IPS-20b (cell line): ENCODE data around the gene PPARA.
"Not testable (repeated sequence)": the region's sequence is repeated elsewhere in the genome, so short reads cannot be mapped to it uniquely, and the experiment has no call there.

Experiments
- H3K27ac ChIP-seq: one replicate; pipeline ENCODE4 v1.5.1; 2013; ENCODE audit warnings: low read length
- H3K27me3 ChIP-seq: 2 replicates; pipeline ENCODE4 v1.6.1; 2013; ENCODE audit warnings: mild to moderate bottlenecking, low read length, inconsistent platforms; ENCODE audit not compliant: insufficient read depth
- H3K36me3 ChIP-seq: 2 replicates; pipeline ENCODE4 v1.6.1; 2013; ENCODE audit warnings: low read depth, mild to moderate bottlenecking, inconsistent platforms, low read length, moderate library complexity; ENCODE audit not compliant: insufficient read depth
- H3K4me1 ChIP-seq: 2 replicates; pipeline ENCODE4 v1.6.1; 2013; ENCODE audit warnings: mild to moderate bottlenecking, control low read depth, inconsistent platforms, low read length, moderate library complexity; ENCODE audit not compliant: insufficient read depth
- H3K4me3 ChIP-seq: 2 replicates; pipeline ENCODE4 v1.5.1; 2013; ENCODE audit warnings: mild to moderate bottlenecking, low read length, inconsistent platforms
- H3K9ac ChIP-seq: 2 replicates; pipeline ENCODE4 v1.6.1; 2013; ENCODE audit warnings: low read depth, mild to moderate bottlenecking, inconsistent platforms, low read length, moderate library complexity
- H3K9me3 ChIP-seq: 2 replicates; pipeline ENCODE4 v1.6.1; 2013; ENCODE audit warnings: mild to moderate bottlenecking, low read depth, low read length, inconsistent platforms; ENCODE audit not compliant: insufficient read depth

The PPARA gene

DNA sequence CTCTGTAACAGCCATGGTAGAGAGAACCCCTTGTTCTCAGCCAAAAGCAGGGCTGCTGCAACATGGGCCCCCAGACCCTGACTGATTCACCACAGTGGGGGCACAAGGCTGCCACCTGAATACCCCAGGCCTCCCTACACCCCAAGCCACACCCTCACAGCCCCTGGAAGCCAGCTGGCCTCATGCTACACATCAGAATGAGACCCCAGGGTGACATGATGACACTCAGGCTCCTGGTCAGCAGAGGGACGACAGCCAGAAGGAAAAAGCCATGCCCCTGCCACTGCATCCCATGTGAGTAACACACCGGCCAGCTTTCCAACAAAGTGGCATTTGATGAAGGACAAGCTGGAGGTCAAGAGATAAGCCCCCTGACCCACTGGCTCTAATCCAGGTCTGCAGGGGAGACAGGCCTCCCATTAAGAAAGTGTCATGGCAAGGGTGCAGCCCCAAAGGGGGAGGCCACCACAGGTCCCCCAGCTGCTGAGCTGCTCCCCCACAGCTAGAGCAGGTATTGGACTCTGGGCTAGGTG lies 97.2 kb downstream of the PPARA start:
- Histone ChIP-seq H3K4me1 (no peaks in the 10 kb centered on the region), H3K27ac (no peak overlapping the region), H3K27me3 (peaks cover 14% of the 10 kb centered on the region)

GRCh38 chr22:46250035-46250782 lies 99.9 kb downstream of the PPARA start, which contains the start of gene CDPF1:
Gene CDPF1 (minus strand): TSS chr22:46250293. CDS start chr22:46248284, 2,009 bp downstream.
- no peaks in the 10 kb centered on the region for H3K36me3 ChIP-seq
- no peaks in the 10 kb centered on the region for H3K4me1 ChIP-seq
- no peak within 1 kb of the TSS for H3K27ac ChIP-seq
- H3K4me3 ChIP-seq = peak within 1 kb of the TSS; percentile 78
- H3K9me3 ChIP-seq = no peaks in the 10 kb centered on the region
- H3K27me3 ChIP-seq = peaks cover 14% of the 10 kb centered on the region
- H3K9ac ChIP-seq = peak within 1 kb of the TSS; percentile 69; the same call in 1 of the 2 replicates

More for the DNA sequence above, 97.2 kb downstream of the PPARA start:
- Histone ChIP-seq H3K4me3 (no peak overlapping the region), H3K9ac (no peak overlapping the region), H3K9me3 (no peaks in the 10 kb centered on the region), H3K36me3 (peaks cover 12% of the 10 kb centered on the region; the same call in 1 of the 2 replicates)

DNA sequence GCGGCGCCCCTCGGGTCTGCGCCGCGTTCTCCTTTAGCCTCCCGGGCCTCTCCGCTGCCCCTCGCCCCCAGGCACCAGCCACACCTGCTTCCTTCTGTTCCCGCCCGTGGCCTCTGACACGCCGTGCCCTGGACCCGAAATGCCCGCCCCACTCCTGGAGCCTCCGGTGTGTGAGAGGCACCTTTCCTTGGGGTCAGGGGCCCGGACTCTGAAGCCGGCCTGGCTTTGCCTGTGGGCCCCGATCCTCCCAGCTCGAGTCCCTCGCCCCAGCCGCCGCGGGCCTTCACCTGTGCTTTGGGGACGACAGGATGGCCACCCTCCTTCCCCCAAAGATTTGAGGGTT lies 100.4 kb downstream of the PPARA start:
- peaks cover 14% of the 10 kb centered on the region for H3K27me3 ChIP-seq
- no peak overlapping the region for H3K27ac ChIP-seq
- peak overlapping the region; percentile 78 for H3K4me3 ChIP-seq
- H3K4me1 ChIP-seq = no peaks in the 10 kb centered on the region
- no peaks in the 10 kb centered on the region for H3K36me3 ChIP-seq
- H3K9ac ChIP-seq = peak overlapping the region; percentile 66; the same call in 1 of the 2 replicates
- no peaks in the 10 kb centered on the region for H3K9me3 ChIP-seq

DNA sequence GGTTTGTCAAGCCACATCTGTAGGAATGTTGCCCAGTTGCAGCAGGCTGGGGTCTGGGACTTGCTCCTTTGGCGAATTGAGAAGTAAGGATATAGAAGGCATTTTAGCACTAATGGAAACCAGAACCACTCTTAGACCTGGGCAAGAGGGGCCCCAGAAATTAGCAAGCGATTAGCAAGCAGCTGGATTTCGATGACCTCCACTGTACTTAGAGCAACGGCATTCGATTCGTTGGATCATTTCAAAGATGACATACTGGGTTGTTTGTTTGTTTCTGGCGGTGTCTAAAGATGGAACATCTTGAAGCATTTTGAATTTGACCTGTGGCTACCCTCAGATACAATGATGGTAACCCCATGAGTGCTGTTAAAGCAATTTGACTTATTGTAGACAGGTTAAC lies 100.9 kb downstream of the PPARA start:
- Histone ChIP-seq H3K9ac (peak overlapping the region; percentile 66; the same call in 1 of the 2 replicates), H3K4me3 (peak overlapping the region; percentile 78; the same call in 1 of the 2 replicates), H3K4me1 (no peaks in the 10 kb centered on the region), H3K36me3 (no peaks in the 10 kb centered on the region), H3K27ac (no peak overlapping the region), H3K9me3 (no peaks in the 10 kb centered on the region), H3K27me3 (peaks cover 14% of the 10 kb centered on the region)

DNA sequence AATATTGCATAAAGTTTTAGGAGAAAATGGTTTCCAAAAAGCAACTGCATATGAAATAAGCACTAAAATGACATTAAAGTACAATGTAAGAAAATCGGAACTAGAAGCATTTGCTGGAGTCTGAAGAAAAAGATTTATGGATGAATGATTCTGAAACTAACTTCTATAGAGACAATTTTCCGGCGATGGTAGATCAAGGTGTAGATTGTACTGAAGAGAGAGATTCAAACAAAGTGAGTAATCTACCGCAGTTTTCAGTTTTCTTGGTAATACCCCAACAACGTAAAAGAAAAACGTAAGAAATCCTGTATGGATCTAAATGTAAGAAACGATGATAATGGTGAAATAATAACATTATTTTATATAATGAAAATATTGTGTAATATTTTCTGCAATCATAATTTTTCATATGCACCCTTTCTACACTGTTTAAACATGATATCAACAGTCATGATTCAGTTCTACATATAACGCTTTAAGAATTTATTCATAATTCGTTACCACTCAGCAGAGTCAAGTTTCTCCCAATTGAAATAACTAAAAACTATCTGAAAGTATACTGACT lies 101.6 kb downstream of the PPARA start:
- Histone ChIP-seq H3K9me3 (no peaks in the 10 kb centered on the region), H3K27me3 (peaks cover 14% of the 10 kb centered on the region), H3K36me3 (no peaks in the 10 kb centered on the region), H3K4me3 (no peak overlapping the region), H3K9ac (no peak overlapping the region), H3K4me1 (no peaks in the 10 kb centered on the region), H3K27ac (no peak overlapping the region)

- Histone ChIP-seq H3K27me3 (peaks cover 44% of the 10 kb centered on the region), H3K9me3 (no peaks in the 10 kb centered on the region), H3K27ac (no peak overlapping the region), H3K9ac (no peak overlapping the region), H3K36me3 (no peaks in the 10 kb centered on the region), H3K4me1 (no peaks in the 10 kb centered on the region), H3K4me3 (no peak overlapping the region)
These were observed 106.1 kb downstream of the PPARA start for GRCh38 chr22:46256358-46256958.

GRCh38 chr22:46259374-46259773 lies 109.0 kb downstream of the PPARA start:
- Histone ChIP-seq H3K4me3 (no peak overlapping the region), H3K27ac (no peak overlapping the region), H3K4me1 (no peaks in the 10 kb centered on the region), H3K36me3 (no peaks in the 10 kb centered on the region), H3K27me3 (peaks cover 68% of the 10 kb centered on the region), H3K9me3 (no peaks in the 10 kb centered on the region; the same call in 1 of the 2 replicates), H3K9ac (no peak overlapping the region)

DNA sequence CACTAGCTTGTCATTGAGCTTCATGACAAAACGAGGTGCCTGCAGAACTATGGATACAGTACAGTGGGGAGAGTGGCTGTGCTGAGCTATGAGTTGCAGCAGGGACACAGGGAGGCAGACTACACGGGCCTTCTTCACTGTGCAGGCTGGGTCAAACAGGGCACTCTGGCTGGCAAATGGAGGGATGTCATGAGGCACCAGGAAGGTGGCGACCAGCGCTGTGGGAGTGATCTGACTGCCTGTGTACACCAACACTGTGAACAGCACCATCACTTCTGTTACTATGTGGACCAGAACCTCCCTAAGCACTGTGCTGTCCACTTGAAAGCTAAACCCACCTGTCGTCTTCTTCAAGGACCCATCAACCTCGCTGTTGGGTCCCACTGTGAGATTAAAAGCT lies 109.7 kb downstream of the PPARA start:
- Histone ChIP-seq H3K4me1 (no peaks in the 10 kb centered on the region), H3K9me3 (no peaks in the 10 kb centered on the region; the same call in 1 of the 2 replicates), H3K27ac (no peak overlapping the region), H3K4me3 (no peak overlapping the region), H3K9ac (no peak overlapping the region), H3K27me3 (peaks cover 71% of the 10 kb centered on the region), H3K36me3 (no peaks in the 10 kb centered on the region)

DNA sequence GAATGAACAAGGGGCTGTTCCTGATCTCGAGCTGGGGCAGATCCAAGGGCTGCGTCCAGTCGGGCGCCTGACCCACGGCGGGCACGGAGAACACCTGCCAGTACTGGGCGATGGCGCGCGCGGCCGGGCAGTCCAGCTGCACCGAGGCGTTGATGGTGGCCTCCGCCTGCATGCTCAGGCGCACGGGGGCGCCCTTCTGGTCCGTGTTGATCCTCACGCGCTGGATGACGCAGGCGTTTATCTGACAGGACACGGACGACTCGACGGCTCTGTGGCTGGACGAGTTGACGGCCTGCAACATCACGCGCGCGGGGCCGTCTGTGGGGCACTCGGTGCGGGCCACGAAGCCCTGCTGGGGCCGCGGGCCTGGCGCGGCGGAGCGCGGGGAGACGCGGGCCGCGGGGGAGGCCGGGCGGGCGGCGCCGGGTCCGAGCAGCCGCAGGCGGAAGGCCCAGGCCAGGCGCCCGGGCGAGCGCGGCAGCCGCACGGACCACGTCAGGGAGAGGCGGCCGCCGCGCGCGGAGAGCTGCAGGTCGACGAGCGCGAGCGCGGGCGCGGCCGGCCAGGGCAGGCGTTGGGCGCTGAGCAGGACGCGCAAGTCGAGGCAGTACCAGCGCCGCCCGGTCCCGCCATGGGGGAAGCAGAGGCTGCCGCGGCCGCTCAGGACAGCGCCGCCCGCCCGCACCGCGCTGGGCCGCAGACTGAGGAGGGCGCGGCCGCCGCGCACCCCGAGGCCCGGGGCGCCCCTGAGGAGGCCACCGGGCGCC lies 112.3 kb downstream of the PPARA start:
- Histone ChIP-seq H3K9me3 (peaks cover 6% of the 10 kb centered on the region), H3K36me3 (no peaks in the 10 kb centered on the region), H3K27me3 (peaks cover 91% of the 10 kb centered on the region), H3K4me1 (no peaks in the 10 kb centered on the region; the same call in 1 of the 2 replicates), H3K9ac (no peak overlapping the region), H3K4me3 (no peak overlapping the region; the same call in 1 of the 2 replicates), H3K27ac (no peak overlapping the region)

DNA sequence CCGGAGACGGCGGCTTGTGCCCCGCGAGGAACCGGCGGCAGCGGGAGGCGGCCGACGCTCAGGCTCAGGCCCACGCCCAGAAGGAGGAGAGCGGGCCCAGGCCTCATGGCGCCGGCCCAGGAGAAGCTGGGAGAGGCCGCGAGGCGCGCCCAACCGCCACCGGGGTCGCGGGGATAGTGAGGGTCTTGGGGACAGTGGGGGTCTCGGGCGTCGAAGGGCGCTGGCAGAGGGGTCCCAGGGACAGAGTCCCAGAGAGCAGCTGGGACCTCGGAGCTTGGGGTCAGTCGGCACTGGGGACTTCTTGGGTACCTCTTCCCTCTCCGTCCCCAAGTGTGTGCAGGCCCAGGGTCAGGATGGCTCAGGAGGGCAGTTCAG lies 112.9 kb downstream of the PPARA start, which contains the start of gene PKDREJ:
Gene PKDREJ (minus strand): TSS at position 128 of the 375 bp plus-strand sequence. CDS start 21 bp downstream, at position 107.
- H3K9me3 ChIP-seq = peaks cover 6% of the 10 kb centered on the region
- H3K9ac ChIP-seq = no peak within 1 kb of the TSS
- no peak within 1 kb of the TSS for H3K27ac ChIP-seq
- H3K4me1 ChIP-seq = no peaks in the 10 kb centered on the region; the same call in 1 of the 2 replicates
- no peak within 1 kb of the TSS; the same call in 1 of the 2 replicates for H3K4me3 ChIP-seq
- H3K36me3 ChIP-seq = no peaks in the 10 kb centered on the region
- H3K27me3 ChIP-seq = peaks cover 85% of the 10 kb centered on the region

GRCh38 chr22:46264520-46264919 lies 114.2 kb downstream of the PPARA start:
- not testable (repeated sequence) for H3K9me3 ChIP-seq, H3K4me3 ChIP-seq, H3K9ac ChIP-seq, H3K4me1 ChIP-seq, H3K36me3 ChIP-seq, H3K27ac ChIP-seq
- peaks cover 72% of the 10 kb centered on the region for H3K27me3 ChIP-seq
